HG03175 (cell line): Measurements from ENCODE around the gene COMP.

Experiments
- ATAC-seq: cut with Tn5 transposase; IDR thresholded peaks from one replicate; pipeline ENCODE4 v1.9.1; 2021; ENCODE audit warnings: mild to moderate bottlenecking, moderate library complexity; ENCODE audit not compliant: unreplicated experiment

The COMP gene

DNA sequence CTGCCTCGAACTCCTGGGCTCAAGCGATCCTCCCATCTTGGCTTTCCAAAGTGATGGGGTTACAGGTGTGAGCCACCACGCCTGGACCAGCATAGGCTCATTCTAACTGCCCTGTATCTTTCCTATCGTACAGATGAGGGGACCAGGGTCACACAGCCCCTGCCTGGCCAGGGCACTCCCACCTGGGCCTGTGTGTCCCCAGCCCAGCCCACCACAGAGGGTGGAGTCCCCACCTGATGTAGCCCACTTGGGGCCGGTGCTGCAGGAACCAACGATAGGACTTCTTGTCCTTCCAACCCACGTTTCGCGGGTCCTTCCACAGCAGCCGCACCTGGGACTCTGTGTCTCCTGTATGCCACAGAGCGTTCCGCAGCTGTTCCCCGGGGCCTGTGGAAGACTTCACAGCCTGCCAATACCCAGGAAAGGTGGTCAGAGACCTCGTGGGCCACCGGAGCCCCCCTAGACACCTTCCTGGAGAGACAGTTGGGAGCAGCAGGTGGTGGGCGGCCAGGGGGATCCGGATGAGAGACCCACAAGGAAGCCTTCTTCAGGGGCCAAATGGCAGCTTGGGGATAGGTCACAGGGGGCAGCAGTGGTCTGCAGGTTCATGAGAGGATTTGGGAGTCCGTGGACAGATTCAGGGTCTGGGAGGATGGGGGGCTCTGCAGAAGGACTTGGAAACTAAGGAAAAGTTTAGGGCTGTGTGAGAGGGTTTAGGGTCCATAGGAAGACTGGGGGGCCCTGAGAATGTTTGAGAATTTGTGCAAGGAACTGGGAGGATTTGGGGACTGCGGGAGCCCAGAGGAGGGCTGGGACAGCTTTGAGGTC, 6.9 kb downstream of the COMP start:
- ATAC-seq, result no peak

DNA sequence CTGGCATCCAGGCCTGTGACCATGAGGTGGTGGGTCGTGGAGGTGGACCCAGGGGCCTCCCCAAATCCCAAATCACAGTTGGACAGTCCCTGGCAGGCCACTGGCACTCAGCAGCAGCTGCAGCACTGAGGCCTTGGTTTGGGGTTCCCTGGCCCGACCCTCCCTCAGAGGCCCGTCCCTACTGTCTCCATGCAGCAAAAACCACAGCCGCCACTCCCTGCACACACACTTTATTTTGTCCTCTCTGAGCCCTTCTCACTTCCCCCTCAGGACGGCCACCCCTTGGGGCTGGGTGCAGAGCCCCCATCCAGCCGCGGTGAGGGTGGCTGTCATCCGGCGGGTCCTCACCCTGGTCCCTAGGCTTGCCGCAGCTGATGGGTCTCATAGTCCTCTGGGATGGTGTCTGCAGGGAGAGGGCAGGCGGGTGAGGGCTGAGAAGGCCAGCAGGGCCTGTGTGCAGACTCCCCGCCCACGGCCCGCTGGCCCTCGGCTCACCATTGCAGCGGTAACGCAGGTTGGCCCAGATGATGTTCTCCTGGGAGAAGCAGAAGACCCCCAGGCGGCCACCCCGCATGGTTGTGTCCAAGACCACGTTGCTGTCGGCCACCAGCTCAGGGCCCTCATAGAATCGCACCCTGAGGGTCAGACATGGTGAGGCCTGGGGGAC, 8.4 kb downstream of the COMP start:
- ATAC-seq, result no peak

DNA sequence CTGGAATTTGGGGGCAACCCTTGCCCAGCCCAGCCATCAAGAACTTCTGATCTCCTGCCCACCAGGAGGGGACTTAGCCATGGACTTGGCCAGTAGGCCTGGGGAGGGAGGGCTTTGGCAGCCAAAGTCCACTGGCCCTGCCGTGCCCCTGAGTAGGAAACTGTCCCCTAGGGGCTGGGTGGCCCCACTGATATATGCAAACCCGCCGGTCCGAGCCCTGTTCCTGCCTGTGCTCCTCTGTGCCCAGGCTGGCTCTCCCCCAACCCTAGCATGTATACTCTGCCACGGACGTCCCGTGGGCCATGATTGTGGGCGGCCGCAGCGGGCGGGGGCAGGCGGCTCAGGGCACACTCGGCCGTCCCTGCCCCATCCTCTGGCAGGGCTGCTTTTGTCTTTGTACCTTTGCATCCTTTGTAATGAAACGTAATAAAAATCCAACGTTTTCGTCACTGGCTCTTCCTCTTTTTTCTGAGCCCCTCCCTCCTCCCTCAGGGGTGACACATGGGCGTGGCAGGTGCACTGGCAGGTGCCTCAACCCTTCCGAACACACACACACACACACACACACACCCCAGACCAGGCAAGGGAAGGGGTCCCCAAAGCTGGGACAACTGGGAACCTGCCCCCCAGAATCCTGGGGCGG, 9.1 kb downstream of the COMP start:
- ATAC-seq, result no peak

- ATAC-seq, result no peak
Observed at GRCh38 chr19:18781047-18781600, 10.0 kb downstream of the COMP start.

- ATAC-seq, result no peak
Observed at GRCh38 chr19:18780631-18781030, 10.5 kb downstream of the COMP start.

- no peak for ATAC-seq
Observed at GRCh38 chr19:18780081-18780480, 11.0 kb downstream of the COMP start.

- no peak for ATAC-seq
Observed at GRCh38 chr19:18778826-18779495, 12.1 kb downstream of the COMP start.

- no peak for ATAC-seq
Observed at GRCh38 chr19:18778076-18778389, 13.1 kb downstream of the COMP start.

DNA sequence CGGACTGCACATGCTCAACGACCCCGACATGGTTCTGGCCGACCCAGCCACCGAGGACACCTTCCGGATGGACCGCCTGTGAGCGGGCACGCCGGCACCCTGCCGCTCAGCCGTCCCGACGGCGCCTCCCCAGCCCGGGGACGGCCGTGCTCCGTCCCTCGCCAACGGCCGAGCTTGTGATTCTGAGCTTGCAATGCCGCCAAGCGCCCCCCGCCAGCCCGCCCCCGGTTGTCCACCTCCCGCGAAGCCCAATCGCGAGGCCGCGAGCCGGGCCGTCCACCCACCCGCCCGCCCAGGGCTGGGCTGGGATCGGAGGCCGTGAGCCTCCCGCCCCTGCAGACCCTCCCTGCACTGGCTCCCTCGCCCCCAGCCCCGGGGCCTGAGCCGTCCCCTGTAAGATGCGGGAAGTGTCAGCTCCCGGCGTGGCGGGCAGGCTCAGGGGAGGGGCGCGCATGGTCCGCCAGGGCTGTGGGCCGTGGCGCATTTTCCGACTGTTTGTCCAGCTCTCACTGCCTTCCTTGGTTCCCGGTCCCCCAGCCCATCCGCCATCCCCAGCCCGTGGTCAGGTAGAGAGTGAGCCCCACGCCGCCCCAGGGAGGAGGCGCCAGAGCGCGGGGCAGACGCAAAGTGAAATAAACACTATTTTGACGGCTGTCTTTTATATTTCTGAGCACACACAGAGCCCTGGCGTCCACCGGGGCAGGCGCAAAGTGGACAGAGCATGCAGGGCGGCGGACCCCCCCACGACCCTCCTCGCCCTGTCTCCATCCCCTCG, 13.6 kb downstream of the COMP start:
- ATAC-seq, result no peak

DNA sequence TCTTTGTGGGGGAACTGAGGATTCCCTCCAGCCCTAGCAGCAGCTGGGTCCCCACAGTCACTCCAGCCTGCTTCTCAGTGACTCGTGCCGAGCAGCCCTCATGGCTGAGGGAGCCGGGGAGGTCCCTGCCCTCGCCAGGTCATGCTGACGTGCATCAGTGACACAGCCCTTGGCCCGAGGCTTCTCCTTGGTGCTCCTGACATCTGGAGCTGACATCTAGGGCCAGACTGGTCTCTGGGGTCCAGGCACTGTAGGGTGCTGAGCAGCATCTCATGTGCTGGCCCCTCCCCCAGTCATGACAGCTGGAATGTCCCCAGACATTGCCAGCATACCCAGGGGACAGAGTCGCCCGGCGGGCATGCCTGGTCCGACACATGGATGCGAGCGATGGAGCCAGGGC, 14.4 kb downstream of the COMP start:
- ATAC-seq, result no peak

- no peak for ATAC-seq
Observed at GRCh38 chr19:18776288-18776594, 14.9 kb downstream of the COMP start.

GRCh38 chr19:18775586-18776287, 15.4 kb downstream of the COMP start:
- ATAC-seq, result no peak

DNA sequence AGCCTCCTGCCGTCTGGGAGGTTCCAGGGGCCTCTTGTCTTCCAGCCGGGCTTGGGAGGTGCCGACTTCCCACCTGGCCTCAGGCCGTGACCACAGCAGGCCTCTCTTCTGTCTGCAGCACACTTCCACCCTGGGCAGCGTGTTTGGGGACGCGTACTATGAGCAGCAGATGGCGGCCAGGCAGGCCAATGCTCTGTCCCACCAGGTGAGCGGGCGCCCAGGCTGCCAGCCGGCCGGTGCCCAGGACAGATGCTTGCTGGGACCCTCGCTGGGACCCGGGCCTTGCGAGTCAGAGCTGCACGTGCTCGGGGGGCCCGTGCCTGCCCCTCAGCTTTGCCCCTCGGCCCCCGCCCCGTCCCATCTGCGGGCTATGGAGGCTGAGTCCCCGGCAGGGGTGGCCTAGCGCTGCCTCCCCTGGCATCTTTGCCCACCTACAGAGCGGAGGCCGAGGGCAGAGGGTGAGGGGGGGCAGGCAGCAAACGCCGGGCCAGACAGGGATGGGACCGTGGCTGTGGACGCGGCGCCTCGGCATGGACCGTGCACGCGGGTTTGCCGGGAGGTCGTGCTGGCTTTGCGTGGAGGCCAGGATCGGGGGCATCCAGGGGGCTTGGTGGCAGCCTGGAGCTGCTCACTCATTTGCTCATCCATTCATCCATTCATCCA, 16.2 kb downstream of the COMP start:
- ATAC-seq, result no peak

DNA sequence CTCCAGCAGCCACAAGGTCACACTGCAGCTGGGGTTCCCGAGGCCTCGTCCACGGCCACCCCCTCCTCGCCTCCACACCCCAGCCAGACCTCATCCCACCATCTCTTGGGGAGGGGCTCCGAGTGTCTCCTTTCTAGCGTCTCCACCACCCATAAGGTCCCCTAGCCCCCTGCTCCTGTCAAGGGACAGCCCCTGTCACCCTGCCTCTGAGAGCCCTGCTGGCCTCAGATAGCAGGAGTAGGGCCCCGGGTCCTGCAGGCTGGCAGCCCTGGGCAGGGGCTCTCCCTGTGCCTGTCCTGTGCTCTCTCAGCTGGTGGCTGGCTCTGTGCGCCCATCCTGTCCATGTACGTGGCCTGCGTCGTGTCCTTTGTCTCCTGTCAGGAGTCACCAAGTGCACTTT, 17.0 kb downstream of the COMP start:
- no peak for ATAC-seq

GRCh38 chr19:18773682-18774081, 17.4 kb downstream of the COMP start:
- no peak for ATAC-seq

DNA sequence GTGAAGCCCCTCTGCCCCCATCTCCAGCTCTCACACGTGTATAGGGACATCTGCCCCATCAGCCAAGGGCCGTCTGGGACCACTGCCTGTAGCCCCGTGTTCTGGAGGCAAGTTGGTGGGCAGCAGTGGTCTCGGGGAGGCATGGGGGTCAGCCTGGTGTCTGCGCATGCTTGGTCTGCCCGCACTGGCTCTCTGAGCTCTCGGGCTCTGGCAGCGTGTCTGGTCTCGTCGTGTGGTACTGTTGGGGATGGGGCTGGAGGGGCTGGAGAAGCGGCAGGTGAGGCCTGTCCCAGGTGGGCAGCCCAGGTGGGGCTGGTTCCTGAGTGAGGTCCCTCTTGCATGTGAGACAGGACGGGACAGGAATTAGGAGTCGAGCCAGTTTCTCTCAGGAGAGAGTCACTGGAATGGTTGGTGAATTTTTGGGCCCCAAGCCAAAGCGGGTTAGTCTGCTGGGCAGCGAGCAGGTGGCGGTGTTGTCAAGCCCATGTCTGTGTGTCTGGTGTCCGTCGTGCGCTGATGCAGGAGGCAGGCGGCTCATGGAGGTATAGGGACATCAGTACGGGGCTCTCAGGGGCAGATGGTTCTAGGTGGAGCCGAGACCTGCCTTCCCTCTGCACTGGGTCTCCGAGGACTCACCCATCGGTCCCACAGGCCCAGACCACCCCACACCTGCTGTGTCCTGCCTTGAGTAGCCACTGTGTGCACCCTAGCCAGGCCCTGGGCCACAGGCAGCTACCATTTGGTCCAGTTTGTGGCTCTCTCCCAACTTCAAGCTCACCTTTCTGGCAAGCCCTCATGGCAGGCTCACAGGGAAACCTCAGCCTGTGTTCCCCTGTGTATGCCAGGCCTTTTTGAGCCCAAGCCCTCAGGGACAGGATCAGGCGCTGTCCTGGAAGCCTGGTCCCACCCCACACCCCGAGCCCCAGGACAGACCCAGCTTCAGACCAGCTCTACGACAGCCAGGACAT, 18.2 kb downstream of the COMP start:
- ATAC-seq, result no peak

GRCh38 chr19:18771328-18772242, 19.5 kb downstream of the COMP start:
- ATAC-seq, result no peak
